ENCODE data around the gene TNF.
"Not testable (repeated sequence)": the region's sequence is repeated elsewhere in the genome, so short reads cannot be mapped to it uniquely, and the experiment has no call there.

TNF gene

DNA sequence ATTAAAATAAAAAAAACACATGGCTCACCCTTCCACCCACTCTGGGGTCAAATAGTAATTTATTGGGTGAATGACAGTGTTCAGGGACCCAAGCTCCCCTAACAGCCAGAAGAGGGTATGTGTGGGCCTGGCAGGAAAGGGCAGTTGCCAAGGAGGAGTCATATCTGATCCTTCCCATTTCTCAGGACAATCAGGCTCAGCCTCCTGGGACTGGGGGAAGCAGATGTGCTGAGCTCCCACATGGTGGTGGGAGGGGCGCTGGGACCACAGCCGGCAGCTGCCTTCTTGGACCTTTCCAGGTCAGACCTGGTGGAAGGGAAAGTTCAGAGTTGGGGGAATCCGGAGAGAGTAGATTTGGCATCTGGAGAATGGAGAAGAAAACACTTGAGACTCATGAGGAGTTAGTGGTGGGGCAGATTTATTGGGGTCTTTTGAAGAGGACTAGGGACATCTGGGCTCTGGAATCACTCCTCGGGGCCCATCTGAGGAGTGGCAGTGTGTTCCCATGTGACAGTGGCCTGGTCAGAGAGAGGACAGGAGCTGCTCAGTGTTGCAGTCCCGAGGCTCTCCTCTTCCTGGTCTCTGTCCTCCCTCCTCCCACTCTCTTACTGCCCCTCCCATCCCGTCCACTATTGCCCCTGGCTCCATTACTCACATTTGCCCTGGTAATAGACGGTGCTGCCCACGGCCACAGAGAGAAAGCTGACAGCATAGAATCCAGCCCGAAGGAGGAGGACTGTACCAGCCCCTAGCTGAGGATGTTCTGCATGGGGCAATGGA lies 13.7 kb downstream of the TNF start:
- DNase-seq (ENCODE audit: low spot score) = no peak

DNA sequence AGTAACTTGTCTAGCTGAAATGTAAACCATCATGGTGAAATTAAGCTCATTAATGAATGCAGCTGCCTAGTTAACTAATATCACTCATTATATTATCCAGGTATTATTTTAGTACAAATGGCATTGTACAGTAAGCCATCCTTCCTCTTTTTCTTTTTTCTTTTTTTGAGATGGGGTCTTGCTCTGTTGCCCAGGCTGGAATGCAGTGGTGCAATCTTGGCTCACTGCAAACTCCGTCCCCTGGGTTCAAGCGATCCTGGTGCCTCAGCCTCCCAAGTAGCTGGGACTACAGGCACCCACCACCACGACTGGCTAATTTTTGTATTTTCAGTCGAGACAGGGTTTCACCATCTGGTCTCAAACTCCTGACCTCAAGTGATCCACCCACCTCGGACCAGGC lies 15.3 kb downstream of the TNF start:
- not testable (repeated sequence) for DNase-seq (ENCODE audit: low spot score)

DNA sequence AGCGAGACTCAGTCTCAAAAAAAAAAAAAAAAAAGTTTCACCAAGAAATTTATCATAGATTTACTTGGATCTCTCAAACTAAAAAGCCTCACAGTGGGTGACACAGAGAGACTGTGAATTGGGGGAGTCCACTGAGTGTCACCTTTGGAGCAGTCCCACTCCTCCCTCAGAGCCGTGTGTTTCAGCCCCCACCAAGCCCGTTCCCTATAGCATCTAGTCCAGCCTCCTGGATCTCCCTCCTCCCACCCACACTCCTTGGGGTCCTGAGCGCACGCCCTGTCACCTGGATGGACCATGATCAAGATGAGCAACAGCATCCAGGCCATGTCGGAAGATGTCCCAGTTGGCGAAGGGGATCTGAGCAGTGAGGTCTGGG lies 17.0 kb downstream of the TNF start:
- no peak for DNase-seq (ENCODE audit: low spot score)

DNA sequence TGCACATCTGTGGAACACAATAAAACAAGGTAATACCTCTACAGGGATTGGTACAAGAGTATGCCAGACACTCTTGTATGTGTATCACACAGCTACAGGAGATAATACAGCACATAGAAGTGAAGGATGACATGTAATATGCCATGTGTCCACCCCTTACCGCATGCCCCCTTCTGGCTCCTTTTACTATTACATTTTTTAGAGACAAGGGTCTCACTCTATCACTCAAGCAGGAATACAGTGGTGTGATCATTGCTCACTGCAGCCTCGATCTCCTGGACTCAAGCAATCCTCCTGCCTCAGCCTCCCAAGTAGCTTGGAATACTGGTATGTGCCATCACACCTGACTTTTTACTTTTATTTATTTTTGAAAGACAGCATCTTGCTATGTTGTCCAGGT lies 21.6 kb downstream of the TNF start:
- DNase-seq (ENCODE audit: low spot score) = peak; percentile 54

DNA sequence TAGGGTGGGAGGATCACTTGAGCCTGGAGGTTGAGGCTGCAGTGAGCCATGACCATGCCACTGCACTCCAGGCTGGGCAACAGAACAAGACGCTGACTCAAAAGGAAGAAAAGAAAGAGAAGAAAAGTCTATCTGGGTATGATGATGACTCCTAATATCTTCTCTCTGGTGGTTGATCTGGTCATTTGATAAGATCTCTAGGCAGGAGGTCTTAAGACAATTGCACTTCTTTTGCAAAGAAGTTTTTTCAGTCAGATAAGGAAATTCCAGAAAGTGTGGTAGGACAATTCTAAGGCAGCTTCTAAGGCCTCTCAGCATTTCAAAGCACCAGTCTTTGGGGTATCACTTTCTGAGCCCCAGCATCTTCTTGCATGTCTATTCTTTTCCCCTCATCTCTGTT lies 32.0 kb downstream of the TNF start:
- DNase-seq (ENCODE audit: low spot score) = no peak

DNA sequence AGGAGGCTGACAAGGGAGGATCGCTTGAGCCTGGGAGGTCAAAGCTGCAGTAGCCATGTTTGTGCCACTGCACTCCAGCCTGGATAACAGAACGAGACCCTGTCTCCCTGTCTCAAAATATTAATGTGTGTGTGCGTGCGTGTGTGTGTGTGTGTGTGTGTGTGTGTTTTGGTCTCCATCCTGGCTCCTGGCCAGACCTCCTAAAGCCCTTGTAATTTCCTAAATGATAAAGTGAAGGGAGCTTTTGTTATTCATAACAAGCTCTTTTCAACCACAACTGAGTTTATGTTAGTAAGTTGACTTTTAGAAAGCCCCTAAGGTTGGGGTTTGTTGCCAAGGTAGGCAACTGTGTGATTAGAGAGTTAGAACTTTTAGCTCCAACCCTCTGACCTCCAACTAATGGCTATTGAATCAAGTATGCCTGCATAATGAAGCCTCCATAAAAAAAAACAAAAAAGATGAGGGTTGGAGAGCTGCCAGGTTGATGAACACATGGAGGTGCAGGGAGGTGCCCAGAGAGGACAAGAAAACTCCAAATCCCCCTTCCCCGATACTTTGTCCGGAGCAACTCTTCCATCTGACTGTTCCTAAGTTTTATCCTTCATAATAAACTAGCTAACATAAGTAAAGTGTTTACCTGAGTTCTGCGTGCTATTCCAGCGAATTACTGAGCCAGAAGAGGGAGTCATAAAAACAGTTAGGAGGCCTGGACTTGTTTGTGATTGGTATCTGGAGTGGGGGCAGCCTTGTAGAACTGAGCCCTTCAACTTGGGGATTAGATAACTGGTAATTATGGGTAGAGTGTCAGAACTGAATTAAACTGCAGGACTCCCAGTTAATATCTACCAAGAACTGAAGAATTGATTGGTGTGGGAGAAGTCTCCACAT lies 34.4 kb downstream of the TNF start:
- no peak for DNase-seq (ENCODE audit: low spot score)

DNA sequence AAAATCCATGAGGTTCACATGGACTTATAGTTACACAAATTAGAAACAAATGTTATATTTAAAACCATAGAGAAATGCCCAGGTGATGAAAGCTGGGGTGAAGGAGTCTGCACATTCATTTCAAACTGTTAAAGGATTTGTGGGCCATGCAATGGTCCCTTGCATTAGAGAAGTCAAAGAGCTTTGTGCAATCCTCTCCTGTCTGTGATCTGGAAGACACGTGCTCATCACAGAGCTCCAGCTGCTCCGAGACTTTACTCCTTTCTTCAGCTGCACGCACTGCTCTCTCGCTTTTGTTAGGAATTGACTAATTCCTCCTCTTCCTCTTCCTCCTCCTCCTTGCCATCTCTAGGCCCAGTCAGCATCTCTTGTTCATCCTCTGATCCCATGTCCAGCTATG lies 35.6 kb downstream of the TNF start:
- no peak for DNase-seq (ENCODE audit: low spot score)

DNA sequence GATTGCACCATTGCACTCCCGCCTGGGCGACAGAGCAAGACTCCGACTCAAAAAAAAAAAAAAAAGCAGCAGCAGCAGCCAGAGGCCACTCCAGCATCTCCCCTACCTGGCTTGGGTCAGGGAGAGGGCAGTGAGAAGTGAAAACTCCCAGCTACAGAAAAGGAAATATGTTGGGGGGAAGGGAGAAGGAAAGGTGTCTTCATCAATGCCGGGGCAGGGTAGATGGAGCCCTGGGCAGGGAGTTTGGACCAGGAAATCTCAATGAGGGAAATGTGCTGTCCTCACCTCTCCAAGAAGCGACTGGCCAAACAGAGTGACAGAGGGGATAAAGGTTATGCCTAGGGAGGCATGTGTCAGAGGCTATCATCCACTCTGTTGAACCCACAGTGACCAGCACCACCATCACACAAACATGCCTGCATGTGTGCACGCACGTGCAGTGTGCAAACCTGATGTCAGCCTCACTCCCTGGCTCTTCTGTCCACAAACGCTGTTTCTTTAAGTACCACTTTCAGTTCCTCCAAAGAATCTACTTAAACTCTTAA lies 38.8 kb downstream of the TNF start:
- DNase-seq (ENCODE audit: low spot score) = no peak

DNA sequence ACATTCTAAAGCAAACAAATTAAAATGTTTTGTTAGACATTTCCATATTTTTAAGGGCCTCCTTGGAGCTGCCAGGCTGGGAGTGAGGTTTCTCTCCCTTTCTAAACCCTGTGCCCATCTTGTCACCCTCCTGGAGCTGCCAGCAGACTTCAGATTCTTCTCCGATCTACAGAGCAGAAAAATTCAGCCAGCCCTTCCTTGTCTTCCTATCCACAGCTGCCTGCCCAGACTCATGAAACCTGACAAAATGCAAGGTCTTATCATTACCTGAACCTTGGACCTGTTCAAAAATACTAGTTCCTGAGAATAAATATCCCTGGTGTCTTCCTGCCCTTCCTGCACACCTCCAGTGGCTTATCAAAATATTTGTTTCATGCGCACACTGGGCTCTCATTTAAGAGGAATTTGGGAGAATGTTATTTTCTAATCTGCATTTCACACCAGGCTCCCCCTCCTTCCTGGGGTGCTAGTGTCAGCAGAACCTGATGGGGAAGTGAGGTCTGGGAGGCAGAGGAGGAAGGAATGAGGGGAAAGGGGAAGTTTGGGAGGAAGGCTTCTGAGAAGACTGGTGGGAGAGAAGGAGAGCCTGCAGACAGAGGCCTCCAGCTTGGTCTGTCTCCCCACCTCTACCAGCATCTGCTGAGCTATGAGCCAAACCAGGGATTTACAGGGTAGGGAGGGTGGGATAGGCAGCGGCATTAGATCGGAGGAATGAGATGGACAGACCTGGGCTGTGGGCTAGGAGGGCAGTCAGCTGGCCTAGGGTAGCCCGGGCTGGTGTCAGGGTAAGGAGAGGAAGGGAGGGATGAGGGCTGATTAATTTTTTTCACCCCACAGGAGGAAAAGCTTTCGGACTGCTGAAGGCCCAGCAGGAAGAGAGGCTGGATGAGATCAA lies 39.6 kb downstream of the TNF start, which contains the start of gene AIF1:
Gene AIF1, plus strand, starts transcription at position 551 of the 895 bp plus-strand sequence. Its CDS starts 96 bp downstream, at position 647.
- DNase-seq (ENCODE audit: low spot score) = no peak

DNA sequence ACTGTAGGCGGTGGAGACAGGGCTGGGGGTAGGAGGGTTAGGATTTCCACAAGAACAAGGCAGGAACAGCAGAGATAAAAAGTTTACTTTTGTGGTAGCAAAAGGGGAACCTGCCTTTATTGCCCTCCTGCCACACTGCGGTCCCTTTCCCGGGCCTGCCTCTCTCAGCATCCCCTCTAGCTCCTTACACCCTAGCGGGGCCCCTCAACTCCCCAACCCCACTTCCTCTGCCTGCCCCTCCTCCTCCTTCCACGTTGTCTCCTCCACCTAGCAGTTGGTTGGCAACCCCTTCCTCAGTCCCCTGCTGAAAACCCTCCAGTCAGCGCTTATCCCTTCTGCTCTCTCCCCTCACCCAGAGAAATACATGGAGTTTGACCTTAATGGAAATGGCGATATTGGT lies 40.4 kb downstream of the TNF start:
- DNase-seq (ENCODE audit: low spot score) = no peak

DNA sequence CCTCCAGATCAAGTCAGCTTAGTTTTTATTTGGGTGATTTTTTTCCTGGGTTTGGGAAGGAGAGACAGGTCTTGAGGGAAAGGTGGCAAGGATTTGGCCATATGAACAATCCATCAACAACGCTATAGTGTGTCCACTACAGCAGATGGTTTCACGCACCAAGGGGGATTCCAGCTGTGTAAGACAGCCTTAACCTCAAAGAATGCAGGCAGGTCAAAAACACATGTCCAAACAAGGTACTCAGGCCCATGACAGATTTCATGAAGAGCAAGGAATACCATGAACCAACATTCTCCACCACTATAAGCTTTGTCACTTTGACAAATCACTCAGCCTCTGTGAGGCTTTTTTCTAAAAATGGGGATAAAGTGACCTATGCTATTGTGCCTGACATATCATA lies 41.6 kb downstream of the TNF start:
- no peak for DNase-seq (ENCODE audit: low spot score)

DNA sequence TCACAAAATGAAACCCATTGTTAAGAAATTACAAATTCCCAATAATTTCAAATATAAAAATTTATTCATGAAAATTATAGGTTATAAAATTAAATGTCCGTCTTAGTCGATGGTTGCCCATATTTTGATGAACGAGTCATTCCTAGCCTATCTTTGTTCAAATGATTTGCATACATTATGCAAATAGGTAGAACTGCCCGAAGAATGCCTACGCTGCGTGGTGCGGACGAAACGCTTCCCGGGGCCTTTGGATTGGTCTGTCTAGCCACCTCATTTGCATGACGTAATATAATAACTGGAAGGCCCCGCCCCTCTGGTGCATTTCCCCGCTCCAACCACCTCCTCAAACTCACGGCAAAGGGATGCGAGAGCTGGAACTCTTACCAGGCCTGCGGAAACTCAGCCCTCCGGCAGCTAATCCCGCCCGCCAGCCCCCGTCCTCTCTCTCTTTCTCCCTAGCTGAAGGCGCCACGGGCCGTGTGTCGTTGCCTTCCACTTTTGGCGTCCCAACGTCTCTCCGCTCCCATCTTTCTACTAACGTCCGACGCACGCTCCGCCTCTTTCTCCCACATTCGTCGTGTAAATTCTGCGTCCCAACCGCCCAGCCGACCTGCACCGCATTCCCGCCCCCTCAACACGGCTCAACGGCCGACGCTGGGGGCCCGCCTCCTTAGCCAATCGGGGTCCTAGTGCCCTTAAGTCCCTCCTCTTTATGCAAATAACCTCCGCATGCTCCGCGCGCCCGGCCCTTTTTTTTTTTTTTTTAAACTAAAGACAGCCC lies 44.6 kb downstream of the TNF start:
- DNase-seq (ENCODE audit: low spot score) = peak; percentile 100

DNA sequence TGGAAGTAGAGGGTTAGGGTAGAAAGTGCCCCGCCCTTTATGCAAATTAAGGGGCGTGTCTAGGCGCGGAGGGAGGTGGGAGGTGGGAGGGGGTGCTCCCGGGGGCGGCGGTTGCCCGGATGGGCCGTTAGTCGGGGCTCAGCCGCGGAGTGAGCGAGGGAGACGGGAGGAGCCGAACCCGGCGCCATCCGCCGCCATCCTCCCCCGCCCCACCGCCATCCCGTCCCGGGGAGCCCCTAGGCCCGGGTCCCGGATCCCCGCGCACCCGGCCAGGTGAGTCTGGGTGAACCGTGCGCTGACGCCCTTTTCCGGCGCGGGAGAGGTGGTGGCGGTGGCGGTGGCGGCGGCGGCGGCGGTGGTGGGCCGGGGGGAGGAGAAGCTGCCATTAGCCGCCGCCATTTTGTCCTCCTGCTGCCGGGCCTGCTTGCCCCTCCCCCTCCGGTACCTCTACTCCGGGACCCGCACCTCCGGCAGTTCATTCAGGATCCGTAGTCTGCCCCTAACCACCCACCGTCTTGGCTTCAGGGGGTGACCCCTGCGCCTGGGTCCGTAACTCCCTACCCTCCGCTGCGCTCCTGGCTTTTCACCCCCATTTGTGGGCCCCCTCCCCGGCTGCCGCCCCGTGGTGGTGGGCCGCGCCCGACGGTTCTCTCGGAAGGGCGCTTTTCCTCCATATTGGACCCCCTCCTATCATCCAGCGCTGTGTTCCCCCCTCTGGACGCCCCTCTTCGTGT lies 45.4 kb downstream of the TNF start, which contains the start of gene PRRC2A:
Gene PRRC2A, plus strand, starts transcription at position 130 of the 734 bp plus-strand sequence. CDS start 2,075 bp downstream, outside the sequence.
- DNase-seq (ENCODE audit: low spot score) = peak; percentile 58

DNA sequence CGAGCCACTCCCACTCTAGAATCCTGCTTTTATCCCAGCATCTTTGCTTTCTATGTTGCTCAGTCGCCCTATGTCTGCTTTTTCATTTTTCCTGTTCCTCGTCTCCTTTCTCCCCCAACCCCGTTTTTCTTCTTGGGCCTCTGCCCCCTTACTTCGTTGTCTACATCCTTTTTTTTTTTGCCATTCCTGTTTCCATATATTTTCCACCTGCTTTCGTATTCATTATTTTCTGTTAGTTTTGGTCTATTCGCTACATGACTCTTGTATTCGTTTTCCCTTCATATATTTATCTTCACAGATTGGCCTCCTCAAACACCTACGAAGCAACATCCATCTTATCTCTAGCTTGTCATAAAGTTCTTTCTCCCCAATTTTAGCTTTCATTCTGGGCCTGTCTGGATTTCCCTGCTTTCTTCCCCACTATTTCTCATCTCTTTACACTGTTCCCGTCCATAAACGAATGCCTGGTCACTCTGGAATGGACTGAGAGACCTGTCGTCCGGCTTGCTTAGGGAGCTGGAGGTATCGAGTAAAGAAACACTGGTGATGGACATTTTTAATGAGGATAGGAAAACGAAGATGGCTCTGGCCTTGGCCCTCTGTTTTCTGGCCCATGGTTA lies 46.1 kb downstream of the TNF start:
- DNase-seq (ENCODE audit: low spot score) = no peak

DNA sequence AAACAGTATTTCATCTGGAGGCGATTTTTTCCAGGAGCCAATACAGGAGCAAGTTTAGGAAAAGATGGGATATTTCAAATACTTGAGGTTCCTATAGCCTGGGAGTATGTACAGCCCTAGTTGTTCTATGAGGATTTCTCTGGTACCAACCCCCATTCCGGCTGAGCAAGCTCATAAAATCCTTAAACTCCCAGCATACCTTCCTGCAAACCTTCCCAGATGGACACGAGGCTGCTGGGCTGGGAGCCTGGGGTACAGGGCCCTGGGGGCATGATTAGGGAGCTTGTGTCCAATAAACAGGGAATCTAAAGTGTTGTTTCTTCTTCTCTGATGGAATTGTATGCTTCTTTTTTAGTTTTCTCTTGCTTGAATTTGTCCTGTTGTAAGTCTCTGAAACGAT lies 46.6 kb downstream of the TNF start:
- no peak for DNase-seq (ENCODE audit: low spot score)

DNA sequence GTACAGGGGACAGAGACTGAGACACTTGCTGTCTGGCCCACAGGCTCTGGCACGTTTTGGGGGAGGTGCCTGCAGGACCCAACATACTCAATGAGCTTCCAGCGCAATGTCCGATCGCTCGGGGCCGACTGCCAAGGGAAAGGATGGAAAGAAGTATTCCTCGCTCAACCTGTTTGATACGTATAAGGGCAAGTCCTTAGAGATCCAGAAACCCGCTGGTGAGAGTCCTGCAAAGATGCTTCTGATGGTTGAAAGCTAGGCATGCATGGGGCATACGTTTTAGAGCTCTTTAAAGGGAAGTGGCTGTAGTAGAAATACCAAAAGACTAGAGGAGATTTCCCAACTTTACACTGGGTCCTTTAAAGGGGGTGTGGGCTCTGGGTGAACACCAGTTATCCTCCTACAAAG lies 47.3 kb downstream of the TNF start:
- no peak for DNase-seq (ENCODE audit: low spot score)

DNA sequence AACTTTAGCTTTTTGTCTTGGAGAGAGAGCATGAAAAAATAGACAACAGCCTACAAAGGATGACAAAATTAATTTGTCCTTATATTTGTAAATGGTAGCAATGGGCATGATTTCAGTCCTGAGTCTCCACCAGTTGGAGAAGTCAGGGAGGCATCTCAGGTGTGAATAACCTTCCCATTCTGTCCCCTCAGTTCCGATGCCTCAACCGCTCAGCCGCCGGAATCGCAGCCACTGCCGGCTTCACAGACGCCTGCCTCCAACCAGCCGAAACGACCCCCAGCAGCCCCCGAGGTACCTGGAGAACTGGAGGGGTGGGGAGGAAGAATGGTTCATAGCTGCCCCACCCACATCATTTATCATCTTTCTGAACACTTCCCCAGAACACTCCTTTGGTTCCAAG lies 48.7 kb downstream of the TNF start:
- no peak for DNase-seq (ENCODE audit: low spot score)

DNA sequence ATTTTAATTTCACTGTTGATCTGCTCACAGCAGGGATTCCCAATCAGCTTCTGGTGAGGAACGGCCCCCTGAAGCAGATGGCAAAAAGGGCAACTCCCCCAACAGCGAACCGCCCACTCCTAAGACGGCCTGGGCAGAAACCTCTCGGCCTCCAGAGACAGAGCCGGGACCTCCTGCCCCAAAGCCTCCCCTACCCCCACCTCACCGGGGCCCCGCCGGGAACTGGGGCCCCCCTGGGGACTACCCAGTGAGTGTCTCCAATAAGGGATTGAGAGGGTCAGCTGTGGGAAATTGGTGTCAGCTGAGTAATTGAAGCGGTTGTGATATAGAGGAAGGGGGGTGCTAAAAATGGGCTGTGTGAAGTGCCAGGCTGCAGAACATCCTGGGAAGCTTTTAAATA lies 51.6 kb downstream of the TNF start:
- DNase-seq (ENCODE audit: low spot score) = no peak

DNA sequence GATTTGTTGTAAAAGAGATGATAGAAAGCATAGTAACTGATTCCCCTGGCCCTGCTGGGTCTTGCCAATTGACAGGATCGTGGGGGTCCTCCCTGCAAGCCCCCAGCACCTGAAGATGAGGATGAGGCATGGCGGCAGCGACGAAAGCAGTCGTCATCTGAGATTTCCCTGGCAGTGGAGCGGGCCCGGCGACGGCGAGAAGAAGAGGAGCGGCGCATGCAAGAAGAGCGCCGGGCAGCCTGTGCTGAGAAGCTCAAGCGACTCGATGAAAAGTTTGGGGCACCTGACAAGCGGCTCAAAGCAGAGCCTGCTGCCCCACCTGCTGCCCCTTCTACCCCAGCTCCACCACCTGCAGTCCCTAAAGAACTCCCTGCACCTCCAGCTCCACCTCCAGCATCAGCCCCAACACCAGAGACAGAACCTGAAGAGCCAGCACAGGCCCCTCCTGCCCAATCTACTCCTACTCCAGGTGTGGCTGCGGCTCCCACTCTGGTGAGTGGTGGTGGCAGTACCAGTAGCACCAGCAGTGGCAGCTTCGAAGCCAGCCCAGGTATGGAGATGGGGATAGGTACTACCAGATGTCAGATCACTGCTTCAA lies 52.4 kb downstream of the TNF start:
- DNase-seq (ENCODE audit: low spot score) = no peak
